ELF-1 (cell line): ENCODE data around the gene DHPS.
A peak's percentile ranks its signal among the peaks of the same experiment; 100 is the strongest.

ENCODE experiments used
- DNase-seq: peaks from one replicate; pipeline ENCODE4 v3.0.0-alpha.2; 2016; ENCODE audit warnings: low read depth, low spot score

The DHPS gene

DNA sequence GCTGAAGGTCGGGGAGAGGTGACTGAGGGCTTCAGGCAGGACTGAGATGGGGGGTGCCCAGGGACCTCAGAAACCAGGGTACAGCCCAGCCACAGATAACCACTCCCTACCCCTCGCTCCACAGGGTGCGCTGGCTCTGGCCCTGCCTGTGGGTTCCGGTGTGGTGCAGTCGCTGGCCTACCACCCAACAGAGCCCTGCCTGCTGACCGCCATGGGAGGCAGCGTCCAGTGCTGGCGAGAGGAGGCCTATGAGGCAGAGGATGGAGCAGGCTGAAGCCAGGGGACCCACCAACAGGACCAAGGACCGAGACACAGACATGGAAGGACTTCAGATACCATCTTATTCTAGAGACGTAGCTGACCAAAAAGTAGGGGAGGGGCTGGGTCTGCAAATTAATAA, 6.3 kb downstream of the DHPS start:
- no peak for DNase-seq

GRCh38 chr19:12672744-12673143, 8.9 kb downstream of the DHPS start:
- DNase-seq = no peak

DNA sequence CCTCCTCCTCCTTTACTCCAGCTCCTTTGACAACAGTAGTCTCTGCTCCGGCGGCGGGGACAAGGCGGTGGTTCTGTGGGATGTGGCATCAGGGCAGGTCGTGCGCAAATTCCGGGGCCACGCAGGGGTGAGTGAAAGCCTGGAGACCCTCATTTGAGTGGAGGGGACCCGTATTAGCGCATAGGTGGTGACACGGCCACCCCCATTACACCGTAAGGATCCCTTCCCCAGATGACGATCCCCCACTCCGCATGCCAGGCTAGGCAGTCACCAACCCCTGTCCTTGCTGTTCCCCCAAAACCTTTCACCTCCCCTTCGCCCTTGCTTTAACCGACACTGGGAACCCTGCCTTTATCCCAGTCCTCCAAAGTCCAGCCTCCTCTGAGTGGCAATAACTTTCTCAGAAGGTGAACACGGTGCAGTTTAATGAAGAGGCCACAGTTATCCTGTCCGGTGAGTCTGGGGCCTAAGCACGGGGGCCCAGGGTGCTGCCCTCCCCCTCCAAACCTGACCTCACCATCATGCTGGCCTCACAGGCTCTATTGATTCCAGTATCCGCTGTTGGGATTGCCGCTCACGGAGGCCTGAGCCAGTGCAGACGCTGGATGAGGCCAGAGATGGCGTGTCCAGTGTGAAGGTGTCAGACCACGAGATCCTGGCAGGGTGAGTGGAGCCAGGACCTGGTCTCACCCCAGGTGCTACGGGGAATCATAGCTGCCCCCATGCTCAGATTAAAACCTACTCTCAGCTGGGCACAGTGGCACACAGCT, 11.3 kb downstream of the DHPS start:
- no peak for DNase-seq

DNA sequence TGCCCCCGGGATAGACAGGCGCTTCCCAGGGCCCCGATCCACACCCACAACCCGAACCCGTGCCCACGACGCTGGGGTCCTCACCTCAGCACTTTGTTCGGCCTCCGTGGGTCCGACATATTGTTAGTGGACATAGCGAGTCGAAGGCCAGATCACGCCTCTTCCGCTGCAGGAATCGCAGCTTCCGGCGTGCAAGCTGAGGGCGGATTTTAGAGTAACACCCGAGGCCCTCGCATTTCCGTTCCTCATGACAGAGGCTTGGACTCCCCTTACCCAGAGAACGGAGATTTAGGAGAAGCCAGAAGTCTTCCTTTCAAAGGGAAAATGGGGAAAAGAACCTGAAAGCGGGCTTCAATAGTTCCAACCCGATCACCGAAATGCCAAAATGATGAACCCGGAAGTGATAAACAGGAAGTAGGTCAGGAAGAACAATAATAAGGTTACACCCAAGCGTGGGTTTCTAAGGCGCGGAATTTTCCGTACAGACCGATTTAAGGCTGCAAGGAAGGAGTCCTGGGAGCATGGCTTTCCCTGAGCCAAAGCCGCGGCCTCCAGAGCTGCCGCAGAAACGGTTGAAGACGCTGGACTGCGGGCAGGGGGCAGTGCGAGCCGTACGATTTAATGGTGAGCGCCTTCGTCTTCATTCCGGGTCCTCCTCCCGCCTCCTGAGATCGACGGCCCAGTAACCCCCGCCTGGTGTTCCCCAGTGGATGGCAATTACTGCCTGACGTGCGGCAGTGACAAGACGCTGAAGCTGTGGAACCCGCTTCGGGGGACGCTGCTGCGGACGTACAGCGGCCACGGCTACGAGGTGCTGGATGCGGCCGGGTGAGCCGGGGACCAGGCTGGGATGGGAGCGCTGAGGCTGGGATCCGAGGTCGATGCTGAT, 12.2 kb downstream of the DHPS start:
- peak; percentile 86 for DNase-seq

GRCh38 chr19:12668932-12669269, 12.8 kb downstream of the DHPS start:
- DNase-seq = no peak

GRCh38 chr19:12668346-12668745, 13.3 kb downstream of the DHPS start:
- no peak for DNase-seq

DNA sequence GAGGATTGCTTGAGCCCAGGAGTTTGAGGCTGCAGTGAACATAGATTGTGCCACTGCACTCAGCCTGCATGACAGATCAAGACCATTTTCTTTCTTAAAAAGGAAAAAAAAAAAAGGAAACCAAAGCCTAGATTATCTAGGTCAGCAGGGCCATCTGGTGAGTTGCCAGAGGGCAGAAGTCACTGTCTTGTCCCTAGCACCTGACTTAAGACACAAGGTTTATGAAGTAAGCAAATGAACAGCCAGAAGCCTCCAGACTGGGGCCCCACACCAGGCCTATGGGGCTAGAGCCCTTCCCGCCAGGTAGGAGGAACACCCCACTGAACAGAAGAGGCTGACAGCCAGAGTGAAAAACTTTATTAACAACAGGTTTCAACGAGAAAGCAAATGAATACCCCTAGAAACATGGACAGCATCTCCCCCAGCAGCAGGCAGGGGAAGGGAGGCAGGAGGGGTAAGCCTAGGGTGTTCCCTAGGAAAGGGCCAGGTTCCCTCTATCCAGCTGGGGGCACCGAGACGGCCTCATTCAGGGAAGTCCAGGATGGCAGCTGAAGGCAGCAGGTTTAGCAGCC, 13.9 kb downstream of the DHPS start:
- DNase-seq = no peak

DNA sequence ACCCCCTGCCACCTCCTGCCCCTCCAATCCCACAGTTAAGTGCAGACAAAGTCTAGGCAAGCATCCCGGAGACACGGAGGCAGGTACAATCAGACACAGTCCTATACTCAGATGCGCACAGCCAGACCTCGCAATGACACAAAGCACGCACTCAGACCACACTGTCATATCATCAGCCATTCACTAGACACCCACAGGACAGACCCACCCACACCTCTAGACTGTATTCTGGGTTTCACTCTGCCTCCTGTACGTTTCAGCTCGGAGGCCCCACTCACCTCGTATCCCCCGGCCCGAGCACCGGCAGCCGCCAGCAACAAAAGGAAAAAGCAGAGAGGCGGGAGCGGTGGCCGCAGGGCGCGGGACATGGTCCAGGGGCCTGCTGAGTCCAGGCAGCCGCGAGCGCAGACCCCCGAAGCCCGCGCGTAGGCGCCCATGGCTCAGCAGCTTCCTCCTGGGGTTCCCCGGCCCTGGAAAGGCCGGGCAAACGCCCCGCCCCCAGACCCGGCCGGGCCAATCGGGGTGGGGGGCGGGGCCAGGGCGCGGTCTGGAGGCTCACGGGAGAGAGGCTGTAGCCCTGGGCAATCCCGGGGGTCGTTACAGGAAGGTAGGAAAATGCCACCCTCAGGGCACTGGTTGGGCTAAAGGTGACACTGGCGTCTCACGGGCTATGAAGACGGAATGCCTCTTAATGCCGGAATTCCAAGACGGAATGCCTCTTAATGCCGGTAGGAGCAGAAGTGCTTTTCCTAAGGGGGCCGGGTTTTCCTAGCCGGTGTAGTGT, 15.2 kb downstream of the DHPS start, which contains the start of the genes MAN2B1 and WDR83:
Gene MAN2B1, minus strand, starts transcription at position 478 of the 784 bp plus-strand sequence. Its CDS starts 41 bp downstream, at position 437.
Gene WDR83, plus strand, starts transcription at position 543 of the 784 bp plus-strand sequence. CDS start 2,984 bp downstream, outside the sequence.
- peak; percentile 95 for DNase-seq

- no peak for DNase-seq
These were observed 15.9 kb downstream of the DHPS start for GRCh38 chr19:12665671-12666264.

- no peak for DNase-seq
These were observed 16.5 kb downstream of the DHPS start for GRCh38 chr19:12665281-12665573.

GRCh38 chr19:12664406-12665280, 17.0 kb downstream of the DHPS start:
- DNase-seq = peak; percentile 94

DNA sequence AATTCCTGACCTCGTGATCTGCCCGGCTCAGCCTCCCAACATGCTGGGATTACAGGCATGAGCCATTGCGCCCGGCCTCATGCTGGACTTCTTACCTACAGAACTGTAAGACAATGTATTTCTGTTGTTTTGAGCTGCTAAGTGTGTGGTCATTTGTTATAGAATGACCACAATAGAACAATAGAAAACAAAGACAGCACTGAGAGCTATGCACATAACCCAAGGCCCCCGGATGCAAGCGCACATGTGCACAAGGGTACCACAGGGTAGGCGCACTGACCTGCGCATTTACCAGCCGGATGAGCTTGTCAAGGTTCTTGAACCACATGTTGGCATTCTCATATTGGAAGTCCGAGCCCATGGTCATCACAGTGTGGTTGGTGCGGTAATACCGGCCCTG, 20.7 kb downstream of the DHPS start:
- no peak for DNase-seq

- no peak for DNase-seq
These were observed 23.7 kb downstream of the DHPS start for GRCh38 chr19:12657966-12658365.

- peak; percentile 61 for DNase-seq
These were observed 24.6 kb downstream of the DHPS start for GRCh38 chr19:12656899-12657571.

DNA sequence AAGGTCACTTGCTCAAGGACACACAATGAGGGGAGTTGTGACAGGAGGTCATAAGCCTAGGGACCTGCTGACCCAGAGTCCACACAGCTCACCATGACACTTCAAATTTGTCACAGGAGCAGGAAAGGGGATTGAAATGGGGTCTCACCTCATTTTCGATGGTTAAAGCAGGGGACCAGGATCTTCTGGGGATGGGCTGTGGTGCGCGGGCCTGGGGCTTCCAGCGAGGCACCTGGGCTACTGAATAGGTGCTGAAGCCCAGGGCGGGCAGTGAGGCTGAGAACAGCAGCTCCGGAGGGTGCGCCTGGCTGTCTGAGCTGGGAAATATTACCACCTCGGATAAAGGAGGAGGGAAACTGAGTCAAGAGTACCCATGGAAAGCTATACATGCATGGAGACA, 26.1 kb downstream of the DHPS start:
- DNase-seq = no peak

DNA sequence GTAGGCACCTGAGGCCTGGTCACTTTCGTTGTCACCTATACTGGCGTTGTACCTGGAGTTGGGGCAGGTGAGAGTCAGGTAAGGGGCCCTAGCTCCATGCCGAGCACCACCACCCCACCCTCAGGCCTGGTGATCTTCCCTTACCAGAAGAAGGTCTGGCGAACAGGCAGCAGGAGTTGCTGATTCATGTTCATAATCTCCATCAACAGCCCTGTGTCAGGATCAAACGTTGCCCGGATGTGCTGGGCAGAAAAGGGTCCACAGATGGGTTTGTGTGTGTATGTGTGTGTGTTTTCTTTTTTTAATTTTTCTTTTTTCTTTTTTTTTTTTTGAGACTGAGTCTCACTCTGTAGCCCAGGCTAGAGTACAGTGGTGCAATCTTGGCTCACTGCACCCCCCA, 29.5 kb downstream of the DHPS start:
- no peak for DNase-seq

DNA sequence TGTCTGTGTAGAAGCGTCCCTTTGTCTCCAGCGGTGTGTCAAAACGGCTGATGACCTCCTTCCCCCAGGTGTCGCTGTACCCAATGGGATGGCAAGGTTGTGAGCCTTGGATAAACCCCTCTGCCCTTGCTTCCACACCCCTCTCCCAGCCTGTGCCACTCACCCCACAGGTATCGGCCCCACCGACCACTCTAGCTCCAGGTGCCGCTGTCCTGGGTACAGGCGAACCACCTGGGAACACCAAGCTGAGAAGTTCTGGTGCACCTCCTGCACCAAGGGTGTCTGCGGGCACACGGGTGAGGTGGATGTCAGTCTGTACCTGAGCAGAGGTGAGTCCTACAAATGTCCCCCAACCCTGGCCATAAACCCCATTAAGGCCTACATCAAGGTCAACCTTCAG, 31.7 kb downstream of the DHPS start:
- DNase-seq = no peak

- DNase-seq = peak; percentile 74
These were observed 33.6 kb downstream of the DHPS start for GRCh38 chr19:12648088-12648487.

DNA sequence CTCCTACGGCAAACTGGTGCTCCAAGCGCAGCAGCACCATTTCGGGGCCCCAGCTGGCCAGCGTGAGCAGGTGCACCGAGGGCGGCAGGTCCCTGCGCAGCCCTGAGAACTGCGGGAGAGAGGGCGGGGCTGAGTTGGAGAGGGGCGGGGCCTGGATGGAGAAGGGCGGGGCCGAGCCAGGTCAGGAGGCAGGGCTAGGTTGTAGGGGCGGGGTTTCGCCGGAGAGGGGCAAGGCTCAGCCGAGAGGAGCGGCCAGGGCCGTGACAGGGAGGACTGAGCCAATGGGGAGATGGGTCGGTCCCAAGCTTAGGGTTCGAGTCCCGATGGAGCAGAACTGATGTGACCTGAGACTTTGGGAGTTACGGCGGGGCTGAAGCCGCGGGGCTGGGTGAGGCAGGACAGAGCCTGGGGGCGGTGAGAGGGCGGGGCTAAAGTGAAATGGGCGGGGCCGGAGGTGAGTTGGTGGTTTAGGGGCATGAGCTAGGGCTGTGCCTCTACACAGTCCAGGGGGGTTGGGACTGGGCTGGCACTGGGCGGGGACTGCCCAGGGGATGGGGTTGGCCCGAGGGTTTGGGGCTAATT, 34.1 kb downstream of the DHPS start:
- peak; percentile 88 for DNase-seq
